DND-41 (cell line): ENCODE data around the gene KCNJ16.

Source experiments
- ATAC-seq: fragments of 200-7000 bp; cut with Tn5 transposase; 3 replicates; pipeline ENCODE4 v1.9.1; 2021; ENCODE audit warnings: low read depth; ENCODE audit not compliant: insufficient read depth
- DNase-seq: peaks from one replicate; pipeline ENCODE4 v3.0.0-alpha.2; 2020
- H2AFZ ChIP-seq: 2 replicates; pipeline ENCODE4 v1.6.0; 2012; ENCODE audit warnings: low read depth, low read length
- H3K27ac ChIP-seq: 2 replicates; pipeline ENCODE4 v1.5.1; 2012; ENCODE audit warnings: low read length, inconsistent platforms
- H3K27me3 ChIP-seq: fragments of 200-600 bp; sonication (generic); 2 replicates; pipeline ENCODE4 v1.6.0; 2012; ENCODE audit warnings: low read length, mild to moderate bottlenecking, inconsistent platforms; ENCODE audit not compliant: insufficient read depth, poor library complexity
- H3K36me3 ChIP-seq: 2 replicates; pipeline ENCODE4 v1.5.1; 2012; ENCODE audit warnings: low read length, inconsistent platforms; ENCODE audit not compliant: insufficient read depth
- H3K4me1 ChIP-seq: 2 replicates; pipeline ENCODE4 v1.5.1; 2012; ENCODE audit warnings: mild to moderate bottlenecking, low read length; ENCODE audit not compliant: insufficient read depth
- H3K4me2 ChIP-seq: 2 replicates; pipeline ENCODE4 v1.6.0; 2012; ENCODE audit warnings: mild to moderate bottlenecking, moderate library complexity, low read length, inconsistent platforms; ENCODE audit not compliant: insufficient read depth
- H3K4me3 ChIP-seq, 2 experiments: fragments of 200-600 bp in 1 of 2; shearing (Covaris generic) in 1 of 2; 2 replicates each; pipeline ENCODE4 v1.5.1; 2012 to 2016; ENCODE audit warnings: inconsistent platforms in 2 of 2, low read length in 2 of 2, mild to moderate bottlenecking in 2 of 2, low read depth in 1 of 2, moderate library complexity in 1 of 2
- H3K79me2 ChIP-seq: 2 replicates; pipeline ENCODE4 v1.6.0; 2012; ENCODE audit warnings: low read length, inconsistent platforms; ENCODE audit not compliant: insufficient read depth
- H3K9ac ChIP-seq: 2 replicates; pipeline ENCODE4 v1.6.0; 2012; ENCODE audit warnings: low read depth, mild to moderate bottlenecking, inconsistent platforms, low read length, moderate library complexity
- H3K9me3 ChIP-seq: 2 replicates; pipeline ENCODE4 v1.5.1; 2012; ENCODE audit warnings: low read length, moderate library complexity, mild to moderate bottlenecking, inconsistent platforms; ENCODE audit not compliant: insufficient read depth, severe bottlenecking
- H4K20me1 ChIP-seq: 2 replicates; pipeline ENCODE4 v1.6.0; 2012; ENCODE audit warnings: low read length; ENCODE audit not compliant: insufficient read depth
- CTCF ChIP-seq: IDR thresholded peaks from 2 replicates; pipeline ENCODE4 v1.5.1; 2012; ENCODE audit warnings: borderline replicate concordance, low read length, moderate library complexity, mild to moderate bottlenecking; ENCODE audit not compliant: poor library complexity, severe bottlenecking; ENCODE audit errors: extremely low read depth
- EZH2 ChIP-seq: IDR thresholded peaks from 3 replicates; pipeline ENCODE4 v1.6.1; 2012; ENCODE audit warnings: borderline replicate concordance, low read depth, mild to moderate bottlenecking, moderate library complexity, low read length, inconsistent platforms; ENCODE audit not compliant: severe bottlenecking

The KCNJ16 gene

GRCh38 chr17:70104791-70105523 is 29.9 kb downstream of the KCNJ16 start:
- no peak overlapping the region for H3K4me2 ChIP-seq
- no peak overlapping the region for H3K27ac ChIP-seq
- H2AFZ ChIP-seq, result no peak overlapping the region
- H3K79me2 ChIP-seq, result no peaks in the 10 kb centered on the region
- DNase-seq, result no peak
- ATAC-seq, result no peak
- H3K9ac ChIP-seq, result no peak overlapping the region
- H3K27me3 ChIP-seq, result no peaks in the 10 kb centered on the region
- H3K9me3 ChIP-seq, result no peaks in the 10 kb centered on the region
- TF ChIP-seq CTCF, result no peak
- no peaks in the 10 kb centered on the region for H4K20me1 ChIP-seq
- H3K4me3 ChIP-seq, result no peak overlapping the region
- no peaks in the 10 kb centered on the region for H3K4me1 ChIP-seq
- H3K36me3 ChIP-seq, result no peaks in the 10 kb centered on the region

DNA sequence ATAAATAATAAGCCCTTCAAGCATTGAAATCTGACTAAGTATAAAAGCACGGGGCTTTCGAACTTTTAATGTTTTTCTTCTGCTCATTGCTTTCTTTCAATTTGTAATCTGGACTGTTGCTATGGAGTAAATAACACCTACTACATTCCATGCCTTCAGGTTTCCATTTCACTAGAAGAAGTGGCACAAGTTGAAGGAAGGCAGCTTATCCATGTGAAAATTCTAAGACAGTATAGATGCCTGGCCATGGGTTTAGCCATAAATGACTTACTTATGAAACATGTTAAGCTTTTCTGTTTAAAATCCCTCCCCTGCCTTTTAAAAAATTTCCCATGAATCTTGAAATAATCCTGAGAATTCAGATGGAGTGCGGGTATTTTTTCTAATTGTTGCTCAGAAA is 30.6 kb downstream of the KCNJ16 start:
- Histone ChIP-seq H3K36me3 (no peaks in the 10 kb centered on the region), H3K4me2 (no peak overlapping the region), H3K27ac (no peak overlapping the region), H2AFZ (no peak overlapping the region), H3K79me2 (no peaks in the 10 kb centered on the region), H3K4me3 (no peak overlapping the region), H3K4me1 (no peaks in the 10 kb centered on the region), H3K9me3 (no peaks in the 10 kb centered on the region), H3K9ac (no peak overlapping the region), H4K20me1 (no peaks in the 10 kb centered on the region), H3K27me3 (no peaks in the 10 kb centered on the region)
- TF ChIP-seq EZH2 (no peak), CTCF (no peak)
- ATAC-seq (no peak), DNase-seq (no peak)

DNA sequence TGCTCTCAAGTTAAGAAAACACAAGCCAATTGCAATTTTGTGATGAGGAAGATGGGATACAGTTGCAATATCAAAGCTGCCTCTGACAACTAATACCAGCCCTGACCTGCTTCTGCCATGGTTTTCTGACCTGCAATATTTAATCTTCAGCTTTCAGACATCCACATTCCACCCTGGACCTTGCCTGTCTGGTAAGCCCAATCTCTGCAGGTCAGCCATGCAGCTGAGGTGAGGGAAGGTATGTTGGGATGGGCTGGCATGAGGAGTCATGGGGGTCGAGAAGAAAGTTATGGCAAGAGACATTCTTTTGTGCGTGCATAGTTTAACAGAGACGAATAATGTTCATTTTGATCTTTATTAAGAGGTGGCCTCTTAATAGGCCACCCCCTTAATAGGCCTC is 31.5 kb downstream of the KCNJ16 start:
- ATAC-seq, result no peak
- Histone ChIP-seq H3K4me2 (no peak overlapping the region), H2AFZ (no peak overlapping the region), H3K36me3 (no peaks in the 10 kb centered on the region), H3K27me3 (no peaks in the 10 kb centered on the region), H3K9ac (no peak overlapping the region), H3K79me2 (no peaks in the 10 kb centered on the region), H3K27ac (no peak overlapping the region), H4K20me1 (no peaks in the 10 kb centered on the region), H3K4me3 (no peak overlapping the region), H3K9me3 (no peaks in the 10 kb centered on the region), H3K4me1 (no peaks in the 10 kb centered on the region)
- DNase-seq, result no peak
- no peak for TF ChIP-seq CTCF
- TF ChIP-seq EZH2, result no peak
